Natural killer cell treated with Interleukin-12 subunit alpha and Interleukin-12 subunit beta and Interleukin-15 and Interleukin-18, amount 100 ng/mL, for 72 hours (primary cell): ENCODE measurements around the gene ARIH2. TPM values are rescaled to one million over a fixed set of nuclear protein-coding genes. Genes with fewer than 3 reads are reported as not detected.

Experiments used
- ATAC-seq, 2 donors: fragments of 150-1000 bp; cut with Tn5 transposase in 1 of 2; sonication (Bioruptor Pico), chemical (Tn5 transposase) in 1 of 2; 2 replicates each; pipeline ENCODE4 v1.10.0; 2021
- DNase-seq: peaks from one replicate; pipeline ENCODE4 v3.0.0; 2022; ENCODE audit warnings: low spot score
- H3K27ac Mint-ChIP-seq, 2 donors: 1 replicate in 1 of 2; 2 replicates in 1 of 2; pipeline ENCODE4 v1.8.0; 2022; ENCODE audit warnings: mixed read lengths in 2 of 2, mild to moderate bottlenecking in 1 of 2, moderate library complexity in 1 of 2
- H3K27me3 Mint-ChIP-seq, 2 donors: 1 replicate in 1 of 2; 2 replicates in 1 of 2; pipeline ENCODE4 v1.8.0; 2022; ENCODE audit warnings: mixed read lengths in 2 of 2
- H3K36me3 Mint-ChIP-seq: one replicate; pipeline ENCODE4 v1.8.0; 2022; ENCODE audit warnings: mixed read lengths
- H3K4me1 Mint-ChIP-seq, 2 donors: 1 replicate in 1 of 2; 2 replicates in 1 of 2; pipeline ENCODE4 v1.8.0; 2022; ENCODE audit warnings: low read depth in 2 of 2, mixed read lengths in 2 of 2, mild to moderate bottlenecking in 1 of 2
- H3K4me3 Mint-ChIP-seq: one replicate; pipeline ENCODE4 v1.8.0; 2022; ENCODE audit warnings: mixed read lengths
- H3K9me3 Mint-ChIP-seq: 2 replicates; pipeline ENCODE4 v1.8.0; 2022; ENCODE audit warnings: mixed read lengths
- total RNA-seq, 2 donors: library from RNA; stranded (reverse); gene quantifications; one replicate each; pipeline ENCODE4 v1.2.3, GENCODE V29; 2022

Gene ARIH2
- total RNA-seq: 100 to 1,000 TPM; 141 to 238 TPM

DNA sequence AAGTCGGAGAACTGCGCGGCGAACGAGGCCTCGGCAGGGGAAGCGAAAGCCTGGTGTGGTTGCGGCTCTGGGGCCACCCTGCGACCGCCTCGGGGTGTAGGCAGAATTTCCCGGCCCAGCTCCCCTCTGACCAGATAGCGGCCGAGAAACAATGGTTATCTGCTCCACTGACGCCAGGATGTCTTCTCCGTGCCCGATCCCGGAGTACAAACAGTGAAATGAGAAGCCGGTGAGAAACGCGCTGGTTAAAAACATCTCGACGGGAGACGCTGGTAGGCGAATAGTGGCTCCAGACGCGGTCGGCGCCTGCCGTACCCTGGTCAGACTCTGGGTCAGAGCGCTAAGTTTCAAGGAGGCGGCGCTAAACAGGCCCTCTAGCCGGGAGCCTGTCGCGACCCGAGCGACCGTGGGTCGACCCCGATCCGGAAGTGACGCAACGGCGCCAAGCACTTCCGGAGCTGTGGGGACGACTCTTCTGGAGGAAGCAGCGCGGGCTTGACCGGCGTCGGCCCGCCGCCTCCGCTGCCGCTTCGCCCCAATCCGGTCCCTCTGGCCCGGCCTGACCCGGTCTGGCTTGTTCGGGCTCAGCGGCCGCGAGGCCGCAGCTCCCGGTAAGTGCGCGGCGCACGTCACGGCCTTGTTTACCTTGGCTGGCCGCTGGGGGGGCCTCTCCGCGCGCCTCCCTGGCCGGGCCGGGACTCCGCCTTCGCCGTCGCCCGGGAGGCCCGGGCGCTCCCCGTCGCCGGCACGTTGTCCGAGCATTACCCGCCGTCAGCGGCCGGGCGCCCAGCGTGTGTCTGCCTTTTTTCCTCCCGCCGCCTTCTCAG, at the start of gene ARIH2:
Gene ARIH2 (plus strand): TSS at position 455 of the 827 bp plus-strand sequence. CDS start 8,717 bp downstream, outside the sequence.
- H3K27me3 Mint-ChIP-seq: no peaks in the 10 kb centered on the region
- peak within 1 kb of the TSS; percentile 96 for H3K4me3 Mint-ChIP-seq
- H3K36me3 Mint-ChIP-seq: peaks cover 5% of the 10 kb centered on the region
- H3K4me1 Mint-ChIP-seq: peaks cover 16 to 19% of the 10 kb centered on the region in 2 donors
- H3K9me3 Mint-ChIP-seq: no peaks in the 10 kb centered on the region
- peak; percentile 91 to 94 for ATAC-seq
- peak within 1 kb of the TSS; percentile 97 for H3K27ac Mint-ChIP-seq
- DNase-seq: peak; percentile 95

DNA sequence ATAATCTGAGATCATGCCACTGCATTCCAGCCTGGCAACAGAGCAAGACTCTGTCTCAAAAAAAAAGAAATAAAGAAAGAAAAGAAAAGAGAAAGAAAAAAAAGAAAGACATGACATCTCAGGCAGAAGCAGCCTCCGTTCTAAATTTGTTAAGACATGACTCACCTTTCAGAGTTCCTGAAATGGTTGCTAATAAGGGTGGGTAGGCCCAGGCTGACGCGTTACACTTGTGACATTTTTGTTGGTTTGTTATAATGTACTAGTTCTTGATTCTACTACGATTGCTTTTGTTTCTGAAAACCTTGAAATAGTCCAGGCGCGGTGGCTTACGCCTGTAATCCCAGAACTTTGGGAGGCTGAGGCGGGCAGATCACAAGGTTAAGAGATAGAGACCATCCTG, 41.0 kb upstream of the ARIH2 start:
- H3K9me3 Mint-ChIP-seq: no peaks in the 10 kb centered on the region
- H3K4me3 Mint-ChIP-seq: no peak overlapping the region
- no peaks in the 10 kb centered on the region for H3K36me3 Mint-ChIP-seq
- peaks cover 8 to 13% of the 10 kb centered on the region in 2 donors for H3K4me1 Mint-ChIP-seq
- DNase-seq (no peak), ATAC-seq (no peak)
- H3K27ac Mint-ChIP-seq: no peak overlapping the region
- H3K27me3 Mint-ChIP-seq: no peaks in the 10 kb centered on the region

DNA sequence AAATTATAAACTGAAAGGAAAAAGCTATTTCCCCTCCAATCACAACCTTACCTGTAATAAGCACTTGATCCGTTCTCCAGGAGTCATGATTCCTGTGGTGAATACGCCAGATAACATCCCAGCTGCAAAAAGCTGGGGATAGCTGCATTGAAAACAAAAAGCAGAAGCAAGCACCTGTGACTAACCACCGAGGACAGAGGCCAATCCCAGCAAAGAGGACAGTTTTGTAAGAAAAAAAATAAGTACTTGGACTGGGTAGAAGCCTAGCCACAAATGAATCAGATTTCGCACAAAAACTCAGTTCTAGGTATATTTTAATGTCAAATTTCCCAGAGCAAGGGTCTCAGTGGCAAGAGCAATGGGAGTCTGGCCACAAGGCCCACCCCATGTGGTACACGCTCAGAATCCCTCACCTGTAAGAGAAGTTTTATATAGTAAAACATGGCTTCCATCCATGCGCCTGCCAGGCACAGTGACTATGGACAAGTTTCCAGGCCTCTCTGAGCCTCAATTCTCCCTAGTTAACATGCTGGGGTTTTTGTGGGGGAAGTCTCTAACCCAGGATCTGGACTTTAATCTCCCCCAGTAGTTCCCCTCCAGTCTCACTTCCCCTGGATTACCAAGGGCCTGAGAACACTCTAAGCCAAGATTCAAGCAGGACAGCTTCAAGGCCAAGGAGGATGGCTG, 39.2 kb upstream of the ARIH2 start:
- Mint-ChIP-seq H3K27ac (peak overlapping the region in 1 of 2 donors; percentile 67), H3K36me3 (peaks cover 1% of the 10 kb centered on the region), H3K27me3 (no peaks in the 10 kb centered on the region), H3K9me3 (no peaks in the 10 kb centered on the region), H3K4me3 (no peak overlapping the region), H3K4me1 (peaks cover 9 to 13% of the 10 kb centered on the region in 2 donors)
- DNase-seq (no peak), ATAC-seq (no peak)

DNA sequence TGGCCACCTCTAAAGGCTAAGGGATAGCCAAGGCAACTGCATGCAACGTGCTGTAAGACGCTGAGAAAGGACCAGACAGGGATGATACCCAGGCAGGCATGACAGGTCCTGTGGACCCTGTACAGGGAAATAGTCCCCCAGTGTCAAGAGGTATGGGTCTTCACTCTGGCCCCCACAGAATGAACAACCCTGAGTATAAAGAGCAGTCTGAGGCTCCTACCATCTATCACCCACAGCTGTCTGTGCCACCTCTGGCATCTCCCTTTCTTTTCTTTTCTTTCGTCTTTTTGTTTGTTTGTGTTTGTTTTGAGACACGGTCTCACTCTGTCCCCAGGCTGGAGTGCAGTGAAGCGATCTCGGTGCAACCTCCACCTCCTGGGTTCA, 38.7 kb upstream of the ARIH2 start:
- no peak for DNase-seq
- Mint-ChIP-seq H3K4me3 (no peak overlapping the region), H3K27ac (peak overlapping the region in 1 of 2 donors; percentile 67), H3K36me3 (peaks cover 7% of the 10 kb centered on the region), H3K27me3 (no peaks in the 10 kb centered on the region), H3K9me3 (no peaks in the 10 kb centered on the region), H3K4me1 (peaks cover 13 to 14% of the 10 kb centered on the region in 2 donors)
- no peak for ATAC-seq

DNA sequence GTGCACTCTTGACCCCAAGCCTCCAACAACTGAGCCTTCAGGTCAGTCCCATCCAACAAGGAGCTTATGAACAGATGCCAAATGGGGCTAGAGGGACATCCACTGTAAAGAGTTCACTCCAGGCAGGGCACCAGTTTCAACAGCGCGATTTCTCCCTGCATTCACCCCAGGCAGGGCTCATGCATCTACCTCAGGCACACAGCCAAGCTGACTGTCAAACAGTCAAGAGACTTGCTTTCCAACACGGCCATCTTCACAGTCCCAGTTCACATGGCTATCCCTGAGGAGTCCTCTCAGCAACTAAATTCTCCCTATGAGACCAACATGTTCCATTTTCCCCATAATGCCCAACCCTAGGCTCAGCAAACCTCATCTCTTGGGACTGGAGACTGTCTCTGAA, 37.6 kb upstream of the ARIH2 start:
- Mint-ChIP-seq H3K36me3 (peaks cover 8% of the 10 kb centered on the region), H3K9me3 (no peaks in the 10 kb centered on the region), H3K27me3 (no peaks in the 10 kb centered on the region), H3K4me3 (no peak overlapping the region), H3K4me1 (peaks cover 13 to 23% of the 10 kb centered on the region in 2 donors), H3K27ac (peak overlapping the region in 1 of 2 donors; percentile 20)
- DNase-seq: no peak
- no peak for ATAC-seq

DNA sequence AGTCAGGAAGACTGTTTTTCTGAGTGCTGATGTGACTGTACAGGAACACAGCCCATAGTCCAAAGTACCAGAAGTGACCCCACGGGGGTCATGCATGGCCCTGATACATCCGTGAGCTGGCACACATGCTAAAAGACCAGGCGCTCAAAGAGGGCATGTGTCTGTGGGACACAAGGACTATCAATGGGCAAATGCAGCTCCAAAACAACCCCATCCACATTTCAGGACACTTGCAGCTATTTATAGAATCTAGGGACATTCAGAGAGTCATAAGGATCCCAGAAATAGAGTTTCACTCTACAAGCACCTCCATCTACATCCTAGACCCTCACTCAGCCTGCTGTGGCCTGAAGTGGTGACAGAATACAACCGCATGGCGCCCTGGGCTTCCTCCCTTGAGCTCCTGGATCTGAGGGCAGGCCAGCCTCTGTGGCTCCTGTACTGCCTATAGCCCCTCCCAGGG, 37.0 kb upstream of the ARIH2 start:
- ATAC-seq: no peak
- Mint-ChIP-seq H3K4me3 (no peak overlapping the region), H3K36me3 (peaks cover 8% of the 10 kb centered on the region), H3K27me3 (no peaks in the 10 kb centered on the region), H3K27ac (peak overlapping the region in 1 of 2 donors; percentile 20), H3K9me3 (no peaks in the 10 kb centered on the region), H3K4me1 (peaks cover 13 to 23% of the 10 kb centered on the region in 2 donors)
- no peak for DNase-seq

DNA sequence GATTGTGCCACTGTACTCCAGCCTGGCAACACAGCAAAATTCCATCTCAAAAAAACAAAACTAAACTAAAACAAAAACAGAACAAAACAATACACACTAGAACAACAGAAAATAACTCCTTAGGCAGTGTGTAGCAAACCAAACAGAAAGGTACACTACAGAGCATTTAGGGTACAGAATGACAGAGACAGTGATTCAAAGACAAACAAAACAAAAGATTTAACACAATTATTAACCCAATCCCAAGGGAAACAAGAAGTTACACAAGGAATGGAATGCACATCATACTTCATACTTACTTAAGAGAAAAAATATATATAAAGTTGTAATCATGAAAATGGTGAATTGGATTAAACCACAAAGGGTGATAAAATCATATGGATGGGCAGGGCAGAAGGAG, 32.9 kb upstream of the ARIH2 start:
- peaks cover 8% of the 10 kb centered on the region for H3K36me3 Mint-ChIP-seq
- peak overlapping the region in 1 of 2 donors; percentile 20 for H3K27ac Mint-ChIP-seq
- no peak overlapping the region for H3K4me3 Mint-ChIP-seq
- H3K27me3 Mint-ChIP-seq: no peaks in the 10 kb centered on the region
- H3K9me3 Mint-ChIP-seq: no peaks in the 10 kb centered on the region
- peaks cover 14 to 28% of the 10 kb centered on the region in 2 donors for H3K4me1 Mint-ChIP-seq
- ATAC-seq: no peak
- DNase-seq: no peak

DNA sequence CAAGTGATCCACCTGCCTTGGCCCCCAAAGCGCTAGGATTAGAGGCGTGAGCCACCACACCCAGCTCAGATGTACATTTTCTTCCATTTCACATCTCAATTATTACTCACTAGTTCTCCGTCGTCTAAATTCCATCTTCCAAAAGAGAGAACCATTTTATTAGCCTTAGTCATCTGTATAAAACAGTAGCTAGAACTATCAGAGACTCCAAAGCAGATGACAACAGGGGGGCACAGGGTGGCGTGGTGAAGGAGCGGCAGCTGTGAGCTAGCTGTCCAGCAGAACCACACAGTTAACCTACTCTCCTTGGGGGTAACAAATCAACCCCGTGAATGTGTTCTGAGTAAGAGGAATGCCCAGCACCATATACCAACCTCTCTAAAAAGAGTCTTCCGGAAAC, 27.0 kb upstream of the ARIH2 start:
- DNase-seq (no peak), ATAC-seq (no peak)
- no peaks in the 10 kb centered on the region for H3K27me3 Mint-ChIP-seq
- H3K27ac Mint-ChIP-seq: peak overlapping the region in 1 of 2 donors; percentile 80
- peaks cover 6 to 22% of the 10 kb centered on the region in 2 donors for H3K4me1 Mint-ChIP-seq
- H3K36me3 Mint-ChIP-seq: no peaks in the 10 kb centered on the region
- H3K9me3 Mint-ChIP-seq: no peaks in the 10 kb centered on the region
- no peak overlapping the region for H3K4me3 Mint-ChIP-seq

DNA sequence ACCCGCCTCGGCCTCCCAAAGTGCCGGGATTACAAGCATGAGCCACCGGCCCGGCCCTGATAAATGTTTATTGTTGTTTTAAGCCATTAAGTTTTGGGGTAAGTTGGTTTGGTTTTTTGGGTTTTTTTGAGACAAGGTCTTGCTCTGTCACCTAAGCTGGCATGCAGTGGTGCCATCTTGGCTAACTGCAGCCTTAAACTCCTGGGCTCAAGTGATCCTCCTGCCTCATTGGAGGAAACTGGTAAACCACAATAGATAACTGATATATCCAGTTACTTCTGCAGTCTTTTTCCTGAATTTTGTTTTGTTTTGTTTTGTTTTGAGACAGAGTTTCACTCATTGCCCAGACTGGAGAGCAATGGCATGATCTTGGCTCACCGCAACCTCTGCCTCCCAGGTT, 24.1 kb upstream of the ARIH2 start:
- Mint-ChIP-seq H3K27me3 (no peaks in the 10 kb centered on the region), H3K27ac (no peak overlapping the region), H3K9me3 (no peaks in the 10 kb centered on the region), H3K4me1 (peaks cover 26 to 40% of the 10 kb centered on the region in 2 donors), H3K36me3 (no peaks in the 10 kb centered on the region), H3K4me3 (no peak overlapping the region)
- no peak for ATAC-seq
- no peak for DNase-seq

DNA sequence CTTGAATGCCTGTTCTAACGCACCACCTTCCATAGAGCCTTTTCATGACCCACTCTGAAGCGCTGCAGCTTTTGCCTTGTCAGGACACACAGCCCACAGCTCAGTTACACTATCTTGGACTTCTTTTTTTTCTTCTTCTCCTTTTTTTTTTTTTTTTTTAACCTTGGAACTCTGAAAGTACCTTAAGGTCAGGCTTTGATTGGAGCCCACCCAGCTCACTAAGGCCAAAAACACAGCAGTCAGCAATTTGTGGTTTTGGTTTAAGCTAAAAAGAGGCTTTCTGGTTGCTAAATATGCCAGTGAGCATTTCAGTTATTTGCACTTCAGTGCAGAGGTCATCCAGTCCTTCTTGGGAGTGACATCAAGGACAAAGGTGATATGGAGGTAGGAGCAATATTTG, 21.7 kb upstream of the ARIH2 start:
- Mint-ChIP-seq H3K36me3 (no peaks in the 10 kb centered on the region), H3K27me3 (no peaks in the 10 kb centered on the region), H3K4me1 (peaks cover 32 to 40% of the 10 kb centered on the region in 2 donors), H3K4me3 (peak overlapping the region; percentile 86), H3K27ac (peak overlapping the region; percentile 98 to 99), H3K9me3 (no peaks in the 10 kb centered on the region)
- DNase-seq (no peak), ATAC-seq (no peak)

DNA sequence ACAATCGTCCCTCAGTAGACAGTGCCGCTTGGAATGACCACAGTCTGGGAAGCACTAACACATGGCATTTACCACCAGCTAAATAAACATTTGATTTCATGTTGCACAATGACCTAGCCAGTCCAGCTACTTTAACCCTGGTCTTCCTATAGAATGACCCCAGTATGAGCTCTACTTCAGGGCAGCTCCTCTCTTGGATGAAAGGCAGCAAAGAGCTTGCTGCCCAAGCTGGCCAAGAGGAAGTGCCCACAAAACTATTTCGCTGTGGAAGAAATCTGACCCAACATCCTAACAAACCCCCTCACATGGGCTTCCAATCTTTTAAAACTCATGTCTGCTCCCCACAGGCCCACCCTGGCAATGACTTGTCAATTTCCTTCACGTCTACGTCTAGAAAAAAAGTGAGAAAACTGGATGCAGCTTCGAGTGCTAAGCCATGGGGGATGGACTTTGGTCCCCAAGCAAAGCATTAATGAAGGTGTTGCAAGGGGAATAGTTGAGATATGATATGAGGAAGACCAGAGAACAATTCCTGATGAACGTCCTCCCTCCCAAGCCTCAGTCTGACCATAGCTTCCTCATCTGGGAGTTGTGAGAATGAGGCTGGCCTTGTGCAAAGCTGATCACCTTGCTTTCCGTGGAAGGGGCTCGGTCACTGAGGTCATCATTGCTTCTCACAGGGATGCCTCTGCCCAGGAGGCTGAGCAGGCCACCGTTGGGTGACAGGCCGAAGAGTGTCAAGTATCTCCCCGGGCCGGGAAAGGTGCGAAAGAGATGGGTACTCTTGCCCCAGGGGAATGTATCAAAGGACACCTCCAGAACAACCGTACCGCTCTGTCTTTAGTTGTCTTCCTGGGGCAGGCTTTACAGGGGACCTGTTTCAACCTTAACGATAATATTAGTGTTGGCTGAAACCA, 20.9 kb upstream of the ARIH2 start:
- Mint-ChIP-seq H3K4me3 (peak overlapping the region; percentile 86), H3K9me3 (no peaks in the 10 kb centered on the region), H3K4me1 (peaks cover 32 to 40% of the 10 kb centered on the region in 2 donors), H3K27ac (peak overlapping the region; percentile 98 to 99), H3K36me3 (no peaks in the 10 kb centered on the region), H3K27me3 (no peaks in the 10 kb centered on the region)
- DNase-seq (no peak), ATAC-seq (peak in 1 of 2 donors; percentile 8)

DNA sequence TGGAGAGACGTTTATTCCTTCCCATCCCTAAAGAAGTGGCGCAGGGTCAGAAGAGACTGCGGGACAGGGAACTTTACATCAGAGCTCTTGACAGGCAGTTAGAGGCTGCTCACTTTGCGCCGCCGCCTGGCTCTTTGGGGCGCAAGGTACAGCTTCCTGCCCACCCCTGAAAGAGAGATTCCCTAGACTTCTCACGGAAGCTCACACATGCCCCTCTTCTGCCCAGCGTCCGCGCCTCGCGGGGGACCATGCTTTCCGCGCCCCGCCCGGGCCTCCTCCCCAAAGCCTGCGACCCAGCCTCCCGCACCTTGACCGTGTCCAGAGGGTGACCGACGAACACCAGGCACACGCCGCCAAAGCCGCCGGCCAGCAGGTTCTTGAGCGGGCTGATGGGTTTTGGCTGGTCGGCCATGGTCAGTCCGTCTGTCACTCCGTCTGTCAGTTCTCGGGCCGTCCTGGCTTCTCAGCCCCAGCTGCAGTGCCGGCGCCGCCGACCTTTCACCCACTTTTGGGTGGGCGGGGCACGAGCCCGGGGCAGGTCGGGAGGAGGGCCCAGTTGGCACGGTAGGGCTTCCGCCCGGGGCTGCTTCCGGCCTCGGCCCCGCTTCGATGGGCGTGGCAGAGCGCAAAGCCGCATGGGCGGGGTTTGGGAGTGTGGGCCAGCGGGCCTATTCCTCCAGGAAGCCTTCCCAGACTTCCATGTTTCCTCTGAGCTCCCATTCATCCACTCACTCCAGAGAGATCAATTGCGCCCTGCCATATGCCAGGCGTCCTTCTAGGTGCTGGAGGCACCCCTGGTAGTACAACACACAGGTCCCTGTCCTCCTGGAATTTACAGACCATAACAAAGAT, 20.0 kb upstream of the ARIH2 start, which contains the start of gene SLC25A20:
Gene SLC25A20 (minus strand): TSS at position 500 of the 852 bp plus-strand sequence. CDS start 88 bp downstream, at position 412.
- H3K9me3 Mint-ChIP-seq: no peaks in the 10 kb centered on the region
- peak within 1 kb of the TSS; percentile 86 for H3K4me3 Mint-ChIP-seq
- ATAC-seq (peak; percentile 97 to 98), DNase-seq (peak; percentile 97)
- no peaks in the 10 kb centered on the region for H3K27me3 Mint-ChIP-seq
- peaks cover 32 to 43% of the 10 kb centered on the region in 2 donors for H3K4me1 Mint-ChIP-seq
- H3K36me3 Mint-ChIP-seq: no peaks in the 10 kb centered on the region
- H3K27ac Mint-ChIP-seq: peak within 1 kb of the TSS; percentile 98 to 99
